Karpas-422 (cell line): ENCODE data around the gene MED15. TPM values are rescaled to one million over a fixed set of nuclear protein-coding genes. Genes with fewer than 3 reads are reported as not detected.

Experiments
- DNase-seq: peaks from one replicate; pipeline ENCODE4 v3.0.0-alpha.2; 2015
- H2AFZ ChIP-seq: fragments of 200-600 bp; sonication (generic); 2 replicates; pipeline ENCODE4 v1.6.1; 2014; ENCODE audit warnings: antibody characterized with exemption, low read length, mixed read lengths
- H3K27ac ChIP-seq: fragments of 200-600 bp; sonication (generic); 2 replicates; pipeline ENCODE4 v1.5.1; 2014; ENCODE audit warnings: mild to moderate bottlenecking, low read length, moderate library complexity
- H3K27me3 ChIP-seq: fragments of 200-600 bp; sonication (generic); 2 replicates; pipeline ENCODE4 v1.6.1; 2014; ENCODE audit warnings: low read length, mixed read lengths
- H3K36me3 ChIP-seq: fragments of 200-600 bp; sonication (generic); 2 replicates; pipeline ENCODE4 v1.6.1; 2014; ENCODE audit warnings: low read length, mixed read lengths; ENCODE audit not compliant: insufficient read depth
- H3K4me1 ChIP-seq: fragments of 200-600 bp; sonication (generic); 2 replicates; pipeline ENCODE4 v1.6.1; 2014; ENCODE audit warnings: mild to moderate bottlenecking, low read length, mixed read lengths
- H3K4me2 ChIP-seq: fragments of 200-600 bp; sonication (generic); 2 replicates; pipeline ENCODE4 v1.6.1; 2014; ENCODE audit warnings: low read length, low read depth, mild to moderate bottlenecking; ENCODE audit not compliant: poor library complexity, severe bottlenecking
- H3K4me3 ChIP-seq: fragments of 200-600 bp; sonication (generic); 2 replicates; pipeline ENCODE4 v1.5.1; 2014; ENCODE audit warnings: mild to moderate bottlenecking, antibody characterized with exemption, low read length, mixed read lengths
- H3K79me2 ChIP-seq: fragments of 200-600 bp; sonication (generic); 2 replicates; pipeline ENCODE4 v1.6.1; 2014; ENCODE audit warnings: mild to moderate bottlenecking, low read length, mixed read lengths
- H3K9ac ChIP-seq: fragments of 200-600 bp; sonication (generic); 2 replicates; pipeline ENCODE4 v1.6.0; 2014; ENCODE audit warnings: low read length
- H3K9me2 ChIP-seq: fragments of 200-600 bp; sonication (generic), shearing (Covaris generic); replicated peaks from 2 replicates; pipeline ENCODE4 v1.6.0; 2014; ENCODE audit warnings: mild to moderate bottlenecking, low read length, moderate library complexity; ENCODE audit not compliant: insufficient read depth
- H3K9me3 ChIP-seq: fragments of 300-700, 200-600 bp; sonication (generic); 2 replicates; pipeline ENCODE4 v1.6.1; 2014; ENCODE audit warnings: low read length, mixed read lengths
- H4K20me1 ChIP-seq: fragments of 200-600 bp; sonication (generic); 2 replicates; pipeline ENCODE4 v1.6.1; 2014; ENCODE audit warnings: mild to moderate bottlenecking, antibody characterized with exemption, low read length, low read depth; ENCODE audit not compliant: insufficient read depth
- total RNA-seq: library from RNA; depleted of rRNA; stranded (reverse); fragments of >200 nt; shearing (Covaris generic); gene quantifications from 2 replicates; pipeline ENCODE4 v1.2.3, GENCODE V29; 2014; ENCODE audit warnings: low replicate concordance

The MED15 gene
- total RNA-seq, 1 experiment from 2014 or later: 36.9 TPM

DNA sequence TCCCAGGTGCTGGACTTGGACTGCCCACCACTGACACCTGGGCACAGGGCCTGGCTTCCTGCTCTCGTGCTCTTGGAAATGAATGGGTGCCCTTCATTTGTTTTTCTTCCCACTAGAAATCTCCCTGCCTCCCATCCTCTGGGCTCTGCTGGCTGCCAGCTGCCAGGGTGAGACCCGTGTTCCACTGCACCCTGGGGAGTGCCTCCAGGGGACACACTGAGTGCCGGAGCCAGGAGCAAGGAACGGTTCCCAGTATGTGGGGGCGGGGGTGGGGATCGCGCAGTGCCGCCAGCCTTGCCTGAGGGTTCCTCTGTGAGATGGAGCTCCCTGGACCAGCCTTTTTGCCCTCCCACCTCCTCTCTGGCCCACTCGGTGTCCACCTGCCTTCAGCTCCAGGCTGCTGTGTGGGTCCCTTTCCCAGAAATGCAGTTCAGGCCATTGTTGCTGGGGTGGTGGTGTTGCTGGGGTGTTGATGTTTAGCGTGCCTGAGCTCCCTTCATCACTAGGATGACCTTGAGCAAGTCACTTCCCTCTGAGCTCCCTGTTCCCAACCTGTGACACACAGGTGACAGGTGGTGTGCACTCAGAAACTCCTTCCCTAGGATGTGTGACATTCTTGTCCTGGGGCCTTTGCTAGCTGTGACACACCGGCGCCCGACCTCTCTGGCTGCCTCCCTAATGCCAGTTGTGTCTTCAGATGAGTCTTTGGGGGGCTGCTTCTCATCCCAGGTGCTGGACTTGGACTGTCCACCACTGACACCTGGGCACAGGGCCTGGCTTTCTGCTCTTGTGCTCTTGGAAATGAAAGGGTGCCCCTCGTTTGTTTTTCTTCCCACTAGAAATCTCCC lies 72.1 kb downstream of the MED15 start:
- H3K79me2 ChIP-seq: no peaks in the 10 kb centered on the region
- no peak overlapping the region for H2AFZ ChIP-seq
- no peak overlapping the region for H3K9ac ChIP-seq
- H3K4me2 ChIP-seq: no peak overlapping the region
- H3K36me3 ChIP-seq: peaks cover 2% of the 10 kb centered on the region; the same call in 1 of the 2 replicates
- H4K20me1 ChIP-seq: peaks cover 17% of the 10 kb centered on the region
- peaks cover 25% of the 10 kb centered on the region for H3K4me1 ChIP-seq
- H3K9me3 ChIP-seq: no peaks in the 10 kb centered on the region
- H3K4me3 ChIP-seq: no peak overlapping the region
- no peaks in the 10 kb centered on the region for H3K27me3 ChIP-seq
- no peak overlapping the region for H3K27ac ChIP-seq
- peak; percentile 26 for DNase-seq
- no peaks in the 10 kb centered on the region for H3K9me2 ChIP-seq

DNA sequence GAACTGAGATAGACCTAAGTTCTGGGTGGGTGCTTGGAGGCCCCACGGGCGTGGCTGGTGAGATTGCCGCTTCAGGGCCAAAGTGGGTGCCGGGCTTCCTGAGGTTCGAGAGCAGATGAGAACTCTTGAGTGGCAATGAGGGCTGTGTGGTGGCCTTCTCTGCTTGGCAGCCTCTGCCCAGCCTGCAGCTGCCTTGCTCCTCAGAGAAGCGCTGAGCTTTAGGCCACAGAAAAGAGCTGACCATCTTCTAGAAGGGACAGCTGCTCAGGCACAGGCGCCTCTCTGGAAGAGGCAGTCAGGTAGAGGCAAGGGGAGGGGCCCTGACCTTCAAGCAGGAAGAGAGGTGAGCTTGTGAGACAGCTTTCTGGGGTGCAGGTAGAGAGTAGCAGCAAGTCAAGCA lies 72.8 kb downstream of the MED15 start:
- no peaks in the 10 kb centered on the region for H3K9me2 ChIP-seq
- no peak overlapping the region for H3K4me2 ChIP-seq
- no peak overlapping the region for H2AFZ ChIP-seq
- peaks cover 2% of the 10 kb centered on the region; the same call in 1 of the 2 replicates for H3K36me3 ChIP-seq
- H3K9me3 ChIP-seq: no peaks in the 10 kb centered on the region
- H3K4me1 ChIP-seq: peaks cover 25% of the 10 kb centered on the region
- H3K27me3 ChIP-seq: no peaks in the 10 kb centered on the region
- no peak overlapping the region for H3K27ac ChIP-seq
- DNase-seq: no peak
- H3K79me2 ChIP-seq: no peaks in the 10 kb centered on the region
- peaks cover 17% of the 10 kb centered on the region for H4K20me1 ChIP-seq
- no peak overlapping the region for H3K9ac ChIP-seq
- H3K4me3 ChIP-seq: no peak overlapping the region

DNA sequence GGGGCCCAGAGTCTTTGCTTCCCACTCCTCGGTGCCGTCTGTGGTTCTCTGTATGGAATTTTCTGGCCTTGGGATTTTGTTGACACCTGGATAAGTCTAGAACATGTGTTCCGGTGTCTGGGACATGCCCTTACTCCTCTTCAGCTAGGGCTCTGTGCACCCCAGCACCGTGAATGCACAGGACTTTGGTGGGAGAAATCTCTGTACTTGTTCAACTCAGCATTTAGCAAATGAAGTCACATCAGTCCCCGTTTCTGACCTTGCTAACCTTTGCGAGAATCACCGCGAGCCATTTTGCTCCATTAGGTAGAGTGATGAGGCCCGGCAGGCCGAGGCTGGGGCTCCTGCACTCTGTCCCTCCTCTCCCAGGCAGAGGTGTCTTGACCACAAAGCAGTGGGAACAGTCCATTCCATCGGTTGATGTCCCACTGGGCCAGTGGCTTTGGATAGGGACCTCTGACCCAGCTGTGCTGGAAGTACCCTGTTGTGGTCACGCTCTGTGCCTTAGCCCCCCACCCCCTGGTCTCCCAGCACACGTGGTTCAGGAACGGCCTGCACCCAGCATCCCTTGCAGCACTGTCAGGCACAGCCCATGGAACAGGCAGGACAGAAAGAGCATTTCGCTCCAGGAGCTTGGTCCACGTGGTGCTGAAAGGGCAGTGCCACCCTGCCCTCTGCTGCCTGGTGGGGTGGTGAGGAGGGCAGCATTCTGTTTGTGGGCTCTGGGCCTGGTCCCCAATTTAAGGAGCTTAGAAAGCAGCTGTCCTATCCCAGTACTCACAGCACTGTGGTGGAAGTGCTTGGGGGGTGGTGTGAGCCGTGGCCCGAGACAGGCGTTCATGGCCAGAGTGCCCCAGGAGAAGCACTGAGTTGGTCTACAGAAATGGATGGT lies 73.4 kb downstream of the MED15 start:
- peak overlapping the region; percentile 61; the same call in 1 of the 2 replicates for H3K27ac ChIP-seq
- H3K9me2 ChIP-seq: no peaks in the 10 kb centered on the region
- no peaks in the 10 kb centered on the region for H3K27me3 ChIP-seq
- no peak overlapping the region for H3K4me2 ChIP-seq
- H2AFZ ChIP-seq: no peak overlapping the region
- H4K20me1 ChIP-seq: peaks cover 17% of the 10 kb centered on the region
- no peak for DNase-seq
- H3K9me3 ChIP-seq: no peaks in the 10 kb centered on the region
- H3K4me1 ChIP-seq: peaks cover 25% of the 10 kb centered on the region
- no peak overlapping the region for H3K9ac ChIP-seq
- H3K36me3 ChIP-seq: peaks cover 2% of the 10 kb centered on the region; the same call in 1 of the 2 replicates
- H3K4me3 ChIP-seq: no peak overlapping the region
- H3K79me2 ChIP-seq: no peaks in the 10 kb centered on the region

DNA sequence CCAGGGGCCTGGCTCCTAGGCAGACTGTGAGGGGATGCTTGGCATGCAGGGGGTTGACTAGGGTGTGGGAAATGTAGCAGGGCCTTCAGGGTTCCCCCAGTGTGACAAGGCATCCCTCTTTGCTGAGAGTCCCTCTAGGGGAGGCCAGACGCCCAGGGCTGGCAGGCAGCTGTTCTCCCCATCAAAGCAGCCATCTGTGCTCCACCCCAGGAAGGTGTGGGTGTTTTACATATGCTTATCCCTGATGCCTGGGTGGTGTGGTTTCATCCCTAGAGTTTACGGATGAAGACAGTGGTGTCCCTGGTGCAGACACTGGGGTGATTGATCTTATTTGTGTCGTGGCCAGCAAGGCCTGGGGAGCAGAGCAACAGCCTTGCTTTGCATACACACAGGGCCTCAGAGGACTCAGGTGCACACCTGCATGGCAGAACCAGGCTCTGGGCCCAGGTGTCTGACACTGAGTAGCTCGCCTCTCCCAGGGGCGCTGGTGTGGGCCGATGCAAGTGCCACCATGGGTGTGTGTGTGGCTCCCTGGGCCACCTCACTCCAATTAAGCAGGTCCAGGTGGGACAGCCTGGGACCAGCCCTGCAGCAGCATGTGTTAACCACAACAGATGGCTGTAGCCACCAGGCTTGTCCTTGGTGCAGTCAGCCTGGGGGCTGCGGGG lies 74.2 kb downstream of the MED15 start:
- Histone ChIP-seq H3K9me3 (no peaks in the 10 kb centered on the region), H3K36me3 (peaks cover 2% of the 10 kb centered on the region; the same call in 1 of the 2 replicates), H2AFZ (no peak overlapping the region), H3K27ac (peak overlapping the region; percentile 61; the same call in 1 of the 2 replicates), H4K20me1 (peaks cover 17% of the 10 kb centered on the region), H3K9ac (no peak overlapping the region), H3K27me3 (no peaks in the 10 kb centered on the region), H3K4me2 (no peak overlapping the region), H3K79me2 (no peaks in the 10 kb centered on the region), H3K4me3 (no peak overlapping the region), H3K9me2 (no peaks in the 10 kb centered on the region), H3K4me1 (peaks cover 25% of the 10 kb centered on the region)
- no peak for DNase-seq

GRCh38 chr22:20582171-20582511 lies 74.7 kb downstream of the MED15 start:
- peaks cover 17% of the 10 kb centered on the region for H4K20me1 ChIP-seq
- H3K36me3 ChIP-seq: peaks cover 2% of the 10 kb centered on the region; the same call in 1 of the 2 replicates
- no peaks in the 10 kb centered on the region for H3K9me3 ChIP-seq
- no peak overlapping the region for H3K4me3 ChIP-seq
- no peak overlapping the region for H3K4me2 ChIP-seq
- H3K79me2 ChIP-seq: no peaks in the 10 kb centered on the region
- H3K27me3 ChIP-seq: no peaks in the 10 kb centered on the region
- no peak overlapping the region for H3K9ac ChIP-seq
- H3K27ac ChIP-seq: peak overlapping the region; percentile 9; the same call in 1 of the 2 replicates
- H3K9me2 ChIP-seq: no peaks in the 10 kb centered on the region
- no peak for DNase-seq
- H2AFZ ChIP-seq: no peak overlapping the region
- peaks cover 25% of the 10 kb centered on the region for H3K4me1 ChIP-seq

DNA sequence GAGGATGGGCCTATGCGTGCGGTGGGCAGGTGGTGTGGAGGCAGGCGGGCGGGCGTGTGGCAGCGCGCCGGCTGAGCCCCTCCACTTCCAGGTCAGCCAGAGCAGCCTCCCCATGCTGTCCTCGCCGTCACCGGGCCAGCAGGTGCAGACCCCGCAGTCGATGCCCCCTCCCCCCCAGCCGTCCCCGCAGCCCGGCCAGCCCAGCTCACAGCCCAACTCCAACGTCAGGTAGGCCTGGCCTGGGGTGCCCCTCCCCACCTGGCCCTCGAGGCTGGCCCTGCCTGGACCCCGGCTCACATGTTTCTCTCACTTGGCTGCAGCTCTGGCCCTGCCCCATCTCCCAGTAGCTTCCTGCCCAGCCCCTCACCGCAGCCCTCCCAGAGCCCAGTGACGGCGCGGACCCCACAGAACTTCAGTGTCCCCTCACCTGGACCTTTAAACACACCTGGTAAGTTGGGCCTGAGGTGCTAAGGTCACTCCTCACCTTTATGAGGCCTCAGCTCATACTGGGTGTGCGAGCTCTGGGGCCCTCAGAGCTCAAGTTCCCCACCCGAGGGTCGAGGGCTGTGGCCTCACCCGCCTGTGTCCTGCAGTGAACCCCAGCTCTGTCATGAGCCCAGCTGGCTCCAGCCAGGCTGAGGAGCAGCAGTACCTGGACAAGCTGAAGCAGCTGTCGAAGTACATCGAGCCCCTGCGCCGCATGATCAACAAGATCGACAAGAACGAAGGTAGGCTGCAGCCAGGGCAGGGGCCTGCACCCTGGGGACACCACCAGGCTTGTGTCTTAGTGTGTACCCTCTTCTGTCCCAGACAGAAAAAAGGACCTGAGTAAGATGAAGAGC lies 75.3 kb downstream of the MED15 start:
- Histone ChIP-seq H3K4me1 (peaks cover 26% of the 10 kb centered on the region), H3K9me3 (no peaks in the 10 kb centered on the region), H3K9me2 (no peaks in the 10 kb centered on the region), H3K4me3 (no peak overlapping the region), H4K20me1 (peaks cover 17% of the 10 kb centered on the region), H3K27me3 (no peaks in the 10 kb centered on the region), H2AFZ (no peak overlapping the region), H3K27ac (no peak overlapping the region), H3K79me2 (no peaks in the 10 kb centered on the region), H3K36me3 (peaks cover 2% of the 10 kb centered on the region; the same call in 1 of the 2 replicates), H3K9ac (no peak overlapping the region), H3K4me2 (no peak overlapping the region)
- DNase-seq: no peak

DNA sequence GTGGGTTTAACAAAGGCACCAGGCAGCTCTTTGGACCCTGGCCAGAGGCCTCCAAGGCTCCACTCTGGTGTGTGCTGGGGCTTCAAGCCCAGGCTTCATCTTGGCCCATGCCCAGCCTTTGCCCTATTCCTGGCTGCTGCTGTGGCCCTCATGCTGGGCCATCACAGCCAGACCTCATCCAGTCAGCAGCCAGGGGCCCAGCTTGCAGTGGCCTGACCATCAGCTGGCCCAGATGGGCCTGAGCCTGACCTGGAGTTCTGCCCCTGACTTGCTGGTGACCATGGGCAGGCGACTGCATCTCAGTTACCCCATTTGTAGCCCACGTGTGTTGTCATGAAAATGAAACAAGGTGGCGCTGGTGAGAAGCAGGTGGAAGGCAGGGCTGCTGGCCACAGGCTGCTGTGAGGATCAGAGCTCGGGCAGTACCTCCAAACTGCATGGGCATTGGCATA lies 76.1 kb downstream of the MED15 start:
- Histone ChIP-seq H3K9me2 (no peaks in the 10 kb centered on the region), H3K4me2 (no peak overlapping the region), H3K4me1 (peaks cover 28% of the 10 kb centered on the region), H3K27ac (no peak overlapping the region), H3K9me3 (no peaks in the 10 kb centered on the region), H3K27me3 (no peaks in the 10 kb centered on the region), H3K36me3 (peaks cover 2% of the 10 kb centered on the region; the same call in 1 of the 2 replicates), H3K9ac (no peak overlapping the region), H2AFZ (no peak overlapping the region), H3K4me3 (no peak overlapping the region), H3K79me2 (no peaks in the 10 kb centered on the region), H4K20me1 (peaks cover 17% of the 10 kb centered on the region)
- DNase-seq: peak; percentile 59
